ENCODE results near the gene C14orf93.

The C14orf93 gene

DNA sequence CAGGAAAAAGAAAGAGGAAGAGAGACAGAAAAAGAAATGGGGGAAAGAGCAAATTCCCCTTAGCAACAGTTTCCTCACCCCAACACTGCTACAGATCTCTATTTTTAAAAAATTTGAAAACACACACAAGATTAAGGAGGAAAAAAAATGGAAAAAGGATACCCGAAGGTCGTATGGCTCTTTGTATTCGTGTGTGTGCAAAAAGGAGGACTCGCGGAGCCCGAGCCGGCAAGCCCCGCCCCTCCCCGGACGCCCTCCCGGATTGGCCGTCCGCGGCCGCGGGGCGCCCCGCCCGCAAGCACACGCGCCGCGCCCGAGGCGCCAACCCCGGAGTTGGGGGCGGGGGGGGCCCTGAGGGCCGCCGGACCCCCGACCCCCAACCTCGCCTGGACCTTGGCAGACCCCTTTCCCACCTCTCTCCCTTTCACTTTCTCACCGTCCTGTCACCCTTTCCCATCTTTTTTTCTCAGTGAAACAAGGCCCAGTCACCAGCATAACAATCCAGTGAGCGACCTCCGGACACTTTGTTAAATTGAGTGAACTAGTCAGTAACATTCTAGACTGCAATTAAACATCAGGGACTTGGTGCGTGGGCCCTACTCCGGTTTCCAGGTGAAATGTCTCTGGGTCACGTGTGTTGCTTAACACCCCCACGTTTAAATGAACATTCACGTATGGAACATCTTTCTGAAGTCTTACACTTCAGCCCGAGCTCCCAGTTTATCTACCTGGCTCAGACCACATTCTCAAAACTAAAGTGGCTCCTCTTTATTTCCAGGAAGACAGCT, at the start of gene C14orf93:
Gene C14orf93 (minus strand): TSS at position 205 of the 788 bp plus-strand sequence. CDS start 11,120 bp downstream, outside the sequence.
- DNase-seq = peak; percentile 75

DNA sequence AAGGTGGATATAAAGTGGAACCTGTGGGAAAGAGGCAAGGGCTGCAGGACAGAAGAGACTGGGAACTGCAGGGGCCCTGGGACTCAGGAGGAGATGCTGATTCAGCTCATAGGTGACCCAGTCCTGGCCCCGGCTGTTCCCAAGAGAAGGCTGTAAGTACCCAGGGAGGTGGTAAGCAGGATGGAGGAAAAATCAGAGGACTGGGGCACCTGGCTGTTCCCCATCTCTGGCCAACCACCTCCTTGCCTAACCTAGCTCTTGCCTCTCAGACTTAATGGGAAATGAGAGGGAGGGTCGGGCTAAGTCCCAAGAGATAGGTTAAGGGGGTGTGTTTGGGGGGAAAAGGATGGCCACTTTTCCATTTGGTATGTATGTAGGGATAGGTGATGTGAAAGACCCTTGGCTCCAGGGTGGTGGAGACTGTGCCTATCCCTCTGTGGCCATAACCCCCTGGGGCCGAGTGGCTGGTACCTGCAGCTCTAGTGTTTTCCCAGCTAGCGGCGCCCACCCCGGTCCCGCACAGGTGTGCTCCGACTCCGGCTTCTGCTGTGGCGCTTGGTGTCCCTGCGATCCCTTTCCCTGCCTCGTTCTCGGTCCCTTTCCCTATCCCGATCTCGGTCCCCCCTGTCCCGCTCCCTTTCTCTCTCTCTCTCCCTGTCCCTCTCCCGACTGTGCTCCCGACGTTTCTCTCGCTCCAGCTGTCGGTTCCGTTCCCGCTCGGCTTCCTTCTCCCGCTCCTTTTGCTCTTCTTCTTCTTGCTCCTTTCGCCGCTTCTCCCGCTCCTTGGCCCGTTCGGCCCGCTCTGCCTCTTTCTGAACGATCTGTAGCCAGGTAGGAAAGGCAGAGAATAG, 48.9 kb upstream of the C14orf93 start:
- no peak for DNase-seq

DNA sequence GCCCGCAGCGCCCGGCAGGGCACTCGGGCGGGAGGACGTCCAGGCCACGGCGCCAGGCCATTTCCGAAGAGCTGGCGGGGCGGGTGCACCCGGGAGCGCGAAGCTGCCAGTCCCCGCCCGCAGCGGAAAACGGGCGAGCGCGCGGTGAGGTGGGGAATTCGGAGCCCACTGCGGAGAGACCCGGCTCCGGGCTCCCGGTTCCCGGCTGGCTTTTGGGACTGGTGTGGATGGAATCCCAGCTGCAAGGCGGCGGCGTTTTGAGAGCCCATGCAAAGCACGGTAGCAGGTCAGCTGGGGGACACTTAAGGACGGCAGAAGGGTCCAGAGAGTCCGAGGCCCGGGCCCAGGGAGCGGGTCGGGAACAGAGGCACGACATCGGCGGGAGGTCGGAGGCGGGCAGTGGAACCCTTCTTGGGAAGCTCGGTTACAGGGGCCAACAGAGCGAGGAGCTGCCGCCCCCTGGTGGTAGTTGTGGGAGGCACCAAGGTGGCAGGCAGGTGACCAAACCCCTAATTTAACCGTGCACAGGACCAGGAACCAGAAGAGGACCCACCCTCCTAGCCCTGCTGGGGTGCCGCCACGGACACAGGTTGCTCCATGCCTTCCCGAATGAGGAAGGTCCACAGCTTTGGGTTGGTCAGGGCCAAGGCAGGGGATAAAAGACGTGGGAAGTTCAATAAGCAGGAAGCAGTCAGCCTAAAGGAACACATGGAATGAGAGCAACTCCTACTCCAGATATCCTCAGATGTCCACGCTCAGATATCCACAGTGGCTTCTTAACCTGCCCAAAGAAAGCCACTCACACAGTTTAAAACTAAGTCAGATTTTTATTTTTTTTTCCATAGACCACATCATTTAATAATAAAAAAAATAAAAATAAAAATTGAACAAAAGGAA, 48.1 kb upstream of the C14orf93 start:
- peak; percentile 81 for DNase-seq

DNA sequence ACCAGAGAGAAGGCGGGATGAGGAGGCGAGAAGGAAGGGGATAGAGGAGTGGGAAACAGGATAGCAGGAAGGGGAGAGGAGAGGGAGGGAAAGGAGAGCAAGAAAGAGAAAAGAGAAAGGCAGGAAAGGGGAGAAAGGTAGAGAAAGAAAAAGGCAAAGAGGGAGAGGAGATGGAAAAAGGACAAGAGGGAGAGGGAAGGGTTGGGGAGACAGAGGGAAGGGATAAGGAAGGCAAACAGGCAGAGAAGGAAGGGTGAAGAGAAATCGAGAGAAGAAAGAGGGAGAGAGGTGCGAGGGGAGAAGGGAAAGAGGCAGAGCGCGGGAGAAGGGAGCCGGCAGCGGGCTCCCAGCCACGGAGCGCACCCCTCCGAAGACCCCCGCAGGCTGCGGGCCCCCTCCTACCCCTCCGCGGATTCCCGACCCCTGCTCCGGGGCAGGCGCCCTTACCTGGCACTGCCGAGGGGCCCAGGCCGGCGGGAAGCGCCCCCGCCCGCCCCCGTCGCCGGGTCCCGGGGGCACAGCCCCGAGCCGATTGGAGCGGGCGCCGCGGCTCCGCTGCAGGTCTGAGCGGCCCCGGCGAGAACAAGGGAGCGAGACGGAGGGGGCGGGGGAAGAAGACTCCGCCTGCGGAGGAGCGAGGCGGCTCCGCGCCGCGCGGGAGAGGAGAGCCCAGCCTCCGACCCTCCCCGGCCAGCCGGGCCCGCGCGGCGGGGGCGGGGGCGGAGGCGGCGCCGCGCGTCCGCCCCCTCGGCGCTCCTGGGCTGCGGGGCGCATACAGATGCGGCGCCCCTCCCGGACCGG, 47.2 kb upstream of the C14orf93 start, which contains the start of gene CDH24:
Gene CDH24 (minus strand): TSS at position 565 of the 801 bp plus-strand sequence. CDS start 1,787 bp downstream, outside the sequence.
- DNase-seq = peak; percentile 63

DNA sequence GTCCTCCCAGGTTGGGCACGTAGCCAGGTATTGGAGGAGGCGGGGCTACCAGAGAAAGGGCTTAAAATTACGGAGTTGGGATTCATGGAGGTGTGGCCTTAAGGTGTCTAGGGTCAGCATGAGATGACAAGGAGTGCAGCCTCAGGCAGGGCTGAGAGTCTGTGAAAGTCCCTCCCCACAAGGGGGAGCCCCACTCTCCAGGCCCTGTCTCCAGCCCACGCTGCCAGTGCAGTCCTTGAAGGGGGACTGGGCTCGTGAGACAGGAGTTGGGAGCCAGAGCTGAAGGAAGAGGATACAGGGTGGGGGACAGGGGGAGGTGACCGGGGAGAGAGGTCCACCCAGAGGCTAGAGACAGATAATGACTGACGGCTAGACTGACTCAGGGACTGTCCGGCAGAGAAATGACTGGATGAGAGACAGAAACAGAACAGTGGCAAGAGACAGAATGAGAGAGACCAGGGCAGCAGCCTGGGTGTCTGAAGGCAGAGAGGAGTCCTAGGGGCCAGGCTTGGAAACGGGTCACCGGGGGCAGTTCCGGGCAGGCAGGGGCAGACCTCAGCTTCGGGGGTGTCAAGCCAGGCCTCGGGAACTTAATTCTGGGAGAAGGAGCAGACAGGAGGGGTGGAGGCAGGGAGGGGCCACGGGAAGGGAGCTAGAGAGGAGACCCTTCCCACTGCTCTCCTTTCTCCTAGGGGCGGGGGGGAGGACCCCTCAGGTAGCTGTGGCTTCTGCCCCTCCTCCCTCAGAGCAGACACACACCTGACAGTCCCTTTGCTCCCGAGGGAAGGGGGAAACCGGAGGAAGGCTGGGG, 46.4 kb upstream of the C14orf93 start:
- peak; percentile 62 for DNase-seq

DNA sequence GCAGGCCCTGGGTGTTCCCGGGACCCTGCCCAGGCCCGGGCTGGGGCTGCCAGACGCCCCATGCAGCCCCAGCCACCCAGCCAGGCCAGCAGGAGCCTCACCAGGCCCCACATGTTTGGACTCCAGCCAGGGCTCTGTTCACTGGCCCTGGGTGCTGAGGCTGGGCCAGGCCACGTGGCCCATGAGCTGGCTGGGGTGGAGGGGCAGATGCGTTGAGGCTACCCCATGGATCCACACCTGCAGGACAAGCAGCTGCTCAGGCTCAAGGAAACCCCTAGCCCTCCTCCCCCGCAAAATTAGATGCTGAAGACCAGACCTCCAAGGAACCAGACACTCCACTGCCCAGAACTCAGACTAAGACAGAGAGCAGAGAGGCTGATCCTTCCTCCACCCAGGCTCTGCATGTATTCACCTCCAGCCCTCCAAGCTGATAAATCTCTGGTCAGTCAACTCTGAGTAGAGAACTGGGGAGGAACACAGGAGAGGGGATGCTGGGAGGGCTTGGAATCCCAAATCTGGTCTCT, 45.7 kb upstream of the C14orf93 start:
- DNase-seq = no peak

DNA sequence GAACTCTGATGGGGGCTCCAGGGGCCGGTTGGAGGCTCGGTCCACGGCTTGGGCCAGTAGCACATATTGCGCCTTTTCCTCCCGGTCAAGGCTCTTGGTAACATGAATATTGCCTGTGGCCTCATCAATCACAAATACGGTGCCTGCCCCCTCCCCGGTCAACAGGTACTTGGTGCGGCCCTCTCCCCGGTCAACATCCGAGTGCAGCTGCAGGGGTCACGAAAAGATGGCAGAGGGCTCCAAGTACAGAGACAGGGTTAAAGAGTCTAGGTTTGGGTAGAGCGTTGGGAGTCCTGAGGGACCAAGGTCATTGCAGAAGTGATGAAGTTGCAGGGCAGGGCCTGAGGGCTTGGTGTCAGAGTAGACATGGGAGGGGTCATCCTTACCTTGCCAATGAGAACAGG, 45.2 kb upstream of the C14orf93 start:
- no peak for DNase-seq

DNA sequence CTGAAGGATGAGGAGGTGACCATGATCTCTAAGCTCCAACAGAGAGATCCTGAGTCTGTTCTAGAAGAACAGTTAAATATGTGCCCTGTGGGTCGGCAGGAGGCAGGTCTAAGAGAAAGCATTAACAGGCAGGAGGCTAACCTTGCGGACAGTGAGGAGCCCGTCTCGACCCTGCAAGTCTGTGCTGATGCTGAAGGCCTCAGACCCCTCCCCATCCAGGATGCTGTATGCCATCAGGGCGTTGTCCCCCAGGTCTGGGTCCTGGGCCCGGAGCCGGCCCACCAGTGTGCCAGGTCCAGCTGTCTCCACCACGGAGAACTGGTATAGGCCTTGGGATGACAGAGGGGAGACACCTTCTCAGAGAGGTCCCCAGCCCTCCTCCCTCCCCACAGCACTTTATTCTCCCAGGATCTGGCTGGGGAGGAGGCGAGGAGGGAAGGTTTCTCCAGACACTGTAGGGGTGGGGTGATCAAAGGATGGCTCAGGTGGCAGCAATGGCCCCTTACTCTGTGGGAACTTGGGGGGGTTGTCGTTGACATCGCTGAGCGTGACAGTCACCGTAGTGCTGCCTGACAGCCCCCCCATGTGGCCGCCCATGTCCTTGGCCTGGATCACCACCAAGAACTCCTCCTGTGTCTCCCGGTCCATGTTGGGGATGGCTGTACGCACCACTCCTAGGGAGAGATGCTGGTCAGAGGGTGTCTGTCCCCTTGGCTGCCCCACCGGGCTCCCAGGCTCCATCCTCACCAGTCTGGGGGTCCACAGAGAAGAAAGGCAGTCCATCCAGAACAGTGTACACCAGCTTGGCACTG, 44.3 kb upstream of the C14orf93 start:
- no peak for DNase-seq

GRCh38 chr14:23053426-23053825, 43.5 kb upstream of the C14orf93 start:
- no peak for DNase-seq

GRCh38 chr14:23052671-23053070, 42.7 kb upstream of the C14orf93 start:
- no peak for DNase-seq

GRCh38 chr14:23052182-23052623, 42.3 kb upstream of the C14orf93 start:
- DNase-seq = no peak

GRCh38 chr14:23051141-23052057, 41.5 kb upstream of the C14orf93 start:
- DNase-seq = no peak

DNA sequence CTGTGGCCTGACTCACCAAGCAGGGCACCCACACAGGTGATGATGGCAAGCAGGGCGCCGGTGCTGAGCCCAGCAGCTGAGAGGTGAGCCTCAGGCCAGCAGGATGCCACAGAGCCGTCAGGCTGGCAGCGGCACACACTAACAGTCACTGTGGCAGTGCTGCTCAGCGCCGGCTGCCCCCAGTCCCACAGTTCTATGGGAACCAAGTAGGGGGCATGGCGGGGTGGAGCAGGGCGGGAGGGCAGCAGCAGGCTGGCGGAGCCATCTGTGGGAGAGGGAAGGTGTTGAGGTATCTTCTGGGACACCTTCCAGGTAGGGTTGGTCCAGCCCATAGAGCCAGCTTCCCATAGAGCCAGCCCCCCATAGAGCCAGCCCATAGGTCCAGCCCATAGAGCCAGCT, 39.1 kb upstream of the C14orf93 start:
- no peak for DNase-seq

GRCh38 chr14:23047751-23048693, 38.1 kb upstream of the C14orf93 start:
- no peak for DNase-seq

GRCh38 chr14:23047034-23047634, 37.2 kb upstream of the C14orf93 start:
- DNase-seq = no peak

DNA sequence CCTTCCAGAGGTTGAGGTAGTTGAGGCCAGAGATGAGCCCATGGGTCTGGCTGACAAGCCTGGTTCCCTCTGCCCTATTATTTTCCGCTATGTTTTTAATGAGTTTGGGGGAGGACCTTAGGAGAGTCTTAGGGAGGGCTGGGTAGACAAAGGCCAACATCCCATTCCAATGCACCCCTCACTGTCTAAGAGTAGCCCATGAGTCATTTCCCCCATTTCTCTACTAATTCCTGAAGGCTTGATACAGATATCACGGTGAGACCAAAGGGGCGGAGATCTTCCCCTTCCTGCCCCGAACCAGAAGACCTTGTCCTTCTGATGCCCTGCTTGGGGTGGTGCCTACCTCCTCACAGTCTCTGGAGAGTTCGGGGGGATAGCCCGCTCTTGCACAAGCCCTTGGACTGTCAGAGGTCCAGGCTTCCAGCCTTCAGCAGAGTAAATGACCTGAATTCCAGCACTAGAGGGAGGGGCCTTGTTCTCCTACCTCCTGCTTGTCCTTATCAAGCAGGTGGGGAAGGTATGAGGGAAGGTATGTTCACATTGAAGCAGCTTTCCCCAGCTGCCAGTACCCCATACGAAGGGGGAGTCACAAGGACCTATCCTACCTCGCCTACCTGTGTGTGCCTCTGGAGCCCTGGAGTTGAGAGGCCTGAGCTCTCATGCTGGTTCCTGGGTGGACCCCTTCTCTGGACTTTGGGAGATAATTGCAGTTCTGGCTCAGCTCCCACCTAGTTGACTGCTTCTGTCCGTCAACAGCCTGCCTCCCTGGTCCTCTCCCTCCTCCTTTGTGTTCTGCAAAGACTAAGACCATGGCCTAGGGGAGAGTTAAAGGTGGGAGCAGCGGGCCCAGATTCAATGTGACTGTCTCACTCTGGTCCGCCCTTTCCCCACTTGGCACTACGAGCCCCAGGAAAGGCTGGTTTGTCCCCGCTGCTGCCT, 35.7 kb upstream of the C14orf93 start:
- DNase-seq = no peak
